H1 (cell line): ENCODE results near the gene SLCO4A1. TPM values are rescaled to one million over a fixed set of nuclear protein-coding genes. Genes with fewer than 3 reads are reported as not detected.

ENCODE experiments used
- CTCF ChIA-PET: fragments of 300-600 bp; sonication (Branson Sonifier 250); formaldehyde crosslinking; loops from one replicate; lab custom pipeline; 2021; ENCODE audit not compliant: partially characterized antibody; lab: Charles Lee
- POLR2A ChIA-PET: fragments of 300-600 bp; sonication (Branson Sonifier 250); formaldehyde crosslinking; loops from one replicate; lab custom pipeline; 2021; ENCODE audit warnings: inconsistent platforms; ENCODE audit not compliant: partially characterized antibody; lab: Charles Lee
- DNase-seq, 2 experiments: peaks; one replicate each; pipeline versions ENCODE4 v3.0.0 to v3.0.0-alpha.2; 2010 to 2022; ENCODE audit warnings: low spot score in 2 of 2, low read depth in 1 of 2, mixed read lengths in 1 of 2
- FAIRE-seq: peaks from 2 replicates; lab custom pipeline; 2011; peaks lifted over from hg19 to GRCh38; lab: Jason Lieb, UNC
- H2AFZ ChIP-seq: 2 replicates; pipeline ENCODE4 v1.8.1; 2012; ENCODE audit warnings: low read length, inconsistent platforms
- H2AK5ac ChIP-seq: 2 replicates; pipeline ENCODE4 v1.6.1; 2013; ENCODE audit warnings: low read depth, low read length
- H2BK120ac ChIP-seq: replicated peaks from 2 replicates; pipeline ENCODE3; 2013; ENCODE audit warnings: low read depth, low read length, inconsistent platforms
- H2BK12ac ChIP-seq: 2 replicates; pipeline ENCODE4 v1.6.1; 2013; ENCODE audit warnings: low read depth, low read length
- H2BK15ac ChIP-seq: 2 replicates; pipeline ENCODE4 v1.6.1; 2013; ENCODE audit warnings: low read length
- H2BK20ac ChIP-seq: 2 replicates; pipeline ENCODE4 v1.6.1; 2013; ENCODE audit warnings: low read length
- H2BK5ac ChIP-seq: 2 replicates; pipeline ENCODE4 v1.6.1; 2013; ENCODE audit warnings: low read depth, low read length
- H3K14ac ChIP-seq: 2 replicates; pipeline ENCODE4 v1.6.1; 2013; ENCODE audit warnings: inconsistent platforms; ENCODE audit not compliant: insufficient read length
- H3K18ac ChIP-seq: 2 replicates; pipeline ENCODE4 v1.6.1; 2013; ENCODE audit warnings: low read length; ENCODE audit errors: extremely low read depth
- H3K23ac ChIP-seq: 2 replicates; pipeline ENCODE4 v1.6.1; 2013; ENCODE audit warnings: inconsistent platforms; ENCODE audit not compliant: insufficient read length
- H3K23me2 ChIP-seq: 2 replicates; pipeline ENCODE4 v1.6.1; 2013; ENCODE audit warnings: low read depth, low read length
- H3K27ac ChIP-seq: 2 replicates; pipeline ENCODE4 v1.6.1; 2011; ENCODE audit warnings: low read depth, low read length, inconsistent platforms
- H3K27me3 ChIP-seq, 4 experiments: replicated peaks in 1 of 4; 1 replicate in 1 of 4; 2 replicates in 3 of 4; pipeline versions ENCODE4 v1.6.1 to v1.8.1; 2011 to 2013; ENCODE audit warnings: low read length in 3 of 4, mild to moderate bottlenecking in 3 of 4, inconsistent platforms in 2 of 4, mixed read lengths in 2 of 4, moderate library complexity in 1 of 4; ENCODE audit not compliant: control insufficient read depth in 3 of 4, insufficient read depth in 3 of 4; ENCODE audit errors: extremely low read depth in 1 of 4
- H3K36me3 ChIP-seq, 4 experiments: 2 replicates each; pipeline versions ENCODE4 v1.6.1 to v1.8.1; 2011 to 2013; ENCODE audit warnings: mild to moderate bottlenecking in 4 of 4, low read length in 3 of 4, moderate library complexity in 2 of 4, control low read depth in 1 of 4, inconsistent platforms in 1 of 4; ENCODE audit not compliant: insufficient read depth in 4 of 4, control insufficient read depth in 2 of 4
- H3K4ac ChIP-seq: replicated peaks from 2 replicates; pipeline ENCODE3; 2013; ENCODE audit warnings: low read length, low read depth, mixed read lengths, inconsistent platforms; ENCODE audit not compliant: insufficient read length
- H3K4me1 ChIP-seq, 4 experiments: replicated peaks in 1 of 4; 1 replicate in 1 of 4; 2 replicates in 3 of 4; pipeline versions ENCODE4 v1.6.1 to v1.8.1; 2011 to 2013; ENCODE audit warnings: low read length in 3 of 4, inconsistent platforms in 2 of 4, mixed read lengths in 1 of 4; ENCODE audit not compliant: insufficient read depth in 4 of 4, control insufficient read depth in 3 of 4
- H3K4me2 ChIP-seq, 2 experiments: 2 replicates each; pipeline versions ENCODE4 v1.6.1 to v1.8.1; 2011 to 2013; ENCODE audit warnings: low read depth in 2 of 2, low read length in 2 of 2, control low read depth in 1 of 2, inconsistent platforms in 1 of 2, mild to moderate bottlenecking in 1 of 2; ENCODE audit not compliant: insufficient read depth in 1 of 2
- H3K4me3 ChIP-seq, 4 experiments: fragments of 200-600, 300-600 bp in 1 of 4; sonication (generic), shearing (Covaris generic), sonication (Bioruptor Twin) in 1 of 4; 2 replicates each; pipeline versions ENCODE4 v1.5.1 to v1.8.1; 2011 to 2016; ENCODE audit warnings: low read length in 4 of 4, low read depth in 3 of 4, control low read depth in 2 of 4, inconsistent platforms in 2 of 4, mild to moderate bottlenecking in 2 of 4, mixed read lengths in 1 of 4, moderate library complexity in 1 of 4; ENCODE audit not compliant: insufficient read depth in 2 of 4; ENCODE audit errors: extremely low read depth in 1 of 4
- H3K56ac ChIP-seq: replicated peaks from 2 replicates; pipeline ENCODE3; 2013; ENCODE audit warnings: low read depth, mild to moderate bottlenecking, mixed read lengths, low read length, inconsistent platforms; ENCODE audit not compliant: insufficient read length
- H3K79me1 ChIP-seq: 2 replicates; pipeline ENCODE4 v1.6.1; 2013; ENCODE audit warnings: low read depth, low read length, control low read depth
- H3K79me2 ChIP-seq, 2 experiments: 2 replicates each; pipeline versions ENCODE4 v1.6.1 to v1.8.1; 2012 to 2013; ENCODE audit warnings: low read length in 2 of 2, mild to moderate bottlenecking in 2 of 2, inconsistent platforms in 1 of 2; ENCODE audit not compliant: insufficient read depth in 2 of 2, control insufficient read depth in 1 of 2
- H3K9ac ChIP-seq, 4 experiments: replicated peaks in 1 of 4; 1 replicate in 1 of 4; 2 replicates in 3 of 4; pipeline versions ENCODE4 v1.6.1 to v1.8.1; 2011 to 2013; ENCODE audit warnings: low read depth in 3 of 4, low read length in 3 of 4, control low read depth in 2 of 4, mild to moderate bottlenecking in 2 of 4, moderate library complexity in 2 of 4, inconsistent platforms in 1 of 4; ENCODE audit errors: extremely low read depth in 1 of 4
- H3K9me3 ChIP-seq, 2 experiments: 2 replicates each; pipeline versions ENCODE4 v1.6.1 to v1.8.1; 2012 to 2013; ENCODE audit warnings: mild to moderate bottlenecking in 2 of 2, moderate library complexity in 2 of 2, control low read depth in 1 of 2, inconsistent platforms in 1 of 2, low read depth in 1 of 2, low read length in 1 of 2, mixed read lengths in 1 of 2; ENCODE audit not compliant: insufficient read depth in 2 of 2
- H4K20me1 ChIP-seq, 2 experiments: replicated peaks in 1 of 2; 2 replicates each; pipeline versions ENCODE3 to v1.8.1; 2011 to 2013; ENCODE audit warnings: inconsistent platforms in 2 of 2, low read length in 2 of 2, mild to moderate bottlenecking in 1 of 2; ENCODE audit not compliant: insufficient read depth in 2 of 2, control insufficient read depth in 1 of 2
- H4K5ac ChIP-seq: 2 replicates; pipeline ENCODE4 v1.6.1; 2013; ENCODE audit warnings: low read length, low read depth, mixed read lengths, inconsistent platforms; ENCODE audit not compliant: insufficient read length
- H4K8ac ChIP-seq: 2 replicates; pipeline ENCODE4 v1.8.0; 2013; ENCODE audit warnings: mild to moderate bottlenecking, moderate library complexity, low read length, inconsistent platforms; ENCODE audit not compliant: insufficient read depth; ENCODE audit errors: extremely low read depth
- H4K91ac ChIP-seq: replicated peaks from 2 replicates; pipeline ENCODE3; 2013; ENCODE audit warnings: low read length, mixed read lengths, inconsistent platforms; ENCODE audit not compliant: insufficient read length
- ASH2L ChIP-seq: fragments of 200-600, 300-600 bp; sonication (generic); IDR thresholded peaks from one replicate; pipeline ENCODE4 v1.7.1; 2017; ENCODE audit warnings: low read length
- CHD1 ChIP-seq: IDR thresholded peaks from 2 replicates; pipeline ENCODE4 v1.6.1; 2012; ENCODE audit warnings: low read depth, low read length, improper control_type of control experiment
- KDM5A ChIP-seq: fragments of 200-600 bp; IDR thresholded peaks from 2 replicates; pipeline ENCODE4 v1.7.1; 2012; ENCODE audit warnings: mild to moderate bottlenecking, low read length, inconsistent platforms, mixed read lengths
- WGBS, 2 experiments: shearing (Covaris generic) in 1 of 2; methylation state at CpG; one replicate each; pipeline versions ENCODE4 v1.1.6 to v1.1.7; 2013 to 2015; ENCODE audit warnings: low lambda C conversion rate in 2 of 2, mixed read lengths in 2 of 2, inconsistent platforms in 1 of 2, low coverage in 1 of 2, missing lambda C conversion rate in 1 of 2; ENCODE audit not compliant: insufficient replicate concordance in 2 of 2, insufficient coverage in 1 of 2, insufficient read length in 1 of 2; ENCODE audit errors: extremely low coverage in 1 of 2, missing lambda C conversion rate in 1 of 2; 5-methylcytosine and 5-hydroxymethylcytosine counted together
- polyA plus RNA-seq, 7 experiments: library from polyadenylated mRNA; depleted of rRNA in 3 of 7; stranded (reverse) in 5 of 7; unstranded in 2 of 7; fragments of >200 nt in 5 of 7; fragments of 200-250 nt in 2 of 7; gene quantifications; 1 replicate in 5 of 7; 2 replicates in 1 of 7; 4 replicates in 1 of 7; pipeline versions ENCODE4 v1.2.1 to v1.2.3, GENCODE V29; 2011 to 2013; ENCODE audit warnings: missing spikeins in 2 of 7, mixed read lengths in 2 of 7
- total RNA-seq: library from RNA; stranded (reverse); fragmentation: NEBNext Ultra II Directional; extraction: Animal tissue kit (Norgen Biotek cat#: 25700); gene quantifications from 2 replicates; pipeline ENCODE4 v1.2.1, GENCODE V29; 2021
- TF ChIP-seq, protein P1 (sequence below), 3 experiments: IDR thresholded peaks; 1 replicate in 2 of 3; 2 replicates in 1 of 3; pipeline versions ENCODE4 v1.5.1 to v1.6.1; 2011; ENCODE audit warnings: low read length in 3 of 3, mild to moderate bottlenecking in 3 of 3, inconsistent platforms in 2 of 3, low read depth in 1 of 3, moderate library complexity in 1 of 3; ENCODE audit not compliant: insufficient read depth in 1 of 3; ENCODE audit errors: control extremely low read depth in 1 of 3

The SLCO4A1 gene
- total and polyA plus RNA-seq, 2 of the 8 experiments (the other 6 are each of a cell fraction or from before 2014, with no cell fraction given), result 10.5 to 18.5 TPM

GRCh38 chr20:62603021-62603906 lies 39.0 kb upstream of the SLCO4A1 start:
- ChIA-PET POLR2A (interaction anchor here (0.9 kb wide), 1 partner anchor 39 kb away, joined by 3 read pairs; the partner anchor contains the start of gene SLCO4A1), CTCF (interaction anchor here (0.6 to 1.4 kb wide), 5 partner anchors 13 to 314 kb away, joined by 3 to 4 read pairs (median 3); no protein-coding TSS in a partner anchor)
- Histone ChIP-seq H4K8ac (peak overlapping the region; percentile 20), H2BK12ac (peak overlapping the region; percentile 77; the same call in 1 of the 2 replicates), H4K20me1 (no peaks in the 10 kb centered on the region), H3K14ac (no peak overlapping the region), H4K91ac (peak overlapping the region; percentile 81), H2BK20ac (peak overlapping the region; percentile 66; the same call in 1 of the 2 replicates), H3K23me2 (no peaks in the 10 kb centered on the region), H3K56ac (no peak overlapping the region), H3K9ac (no peak overlapping the region), H3K79me2 (no peaks in the 10 kb centered on the region), H3K36me3 (no peaks in the 10 kb centered on the region), H3K9me3 (no peaks in the 10 kb centered on the region), H3K79me1 (no peaks in the 10 kb centered on the region), H3K4me3 (no peak overlapping the region), H3K4me1 (peaks cover 6 to 24% (median 17%) of the 10 kb centered on the region in 4 experiments), H2BK120ac (no peak overlapping the region), H3K27ac (no peak overlapping the region), H4K5ac (no peak overlapping the region), H3K27me3 (no peaks in the 10 kb centered on the region; a peak in 1 of 7 replicates), H3K4me2 (no peak overlapping the region; a peak in 1 of 4 replicates), H2AFZ (no peak overlapping the region), H3K4ac (no peak overlapping the region), H2BK15ac (peak overlapping the region; percentile 53; the same call in 1 of the 2 replicates), H2AK5ac (peak overlapping the region; percentile 70; the same call in 1 of the 2 replicates), H3K18ac (no peak overlapping the region), H3K23ac (no peak overlapping the region), H2BK5ac (0 out of 2 replicates have a peak overlapping the region, but pooled peaks have one; percentile 63)
- WGBS, 2 experiments, result 89% methylated on average over 24 of the region's 26 CpGs; no CpG with 5 or more reads in 1 of the 2 experiments
- no peak for DNase-seq
- TF ChIP-seq CHD1 (no peak), ASH2L (no peak), KDM5A (no peak)
- TF ChIP-seq, protein P1, sequence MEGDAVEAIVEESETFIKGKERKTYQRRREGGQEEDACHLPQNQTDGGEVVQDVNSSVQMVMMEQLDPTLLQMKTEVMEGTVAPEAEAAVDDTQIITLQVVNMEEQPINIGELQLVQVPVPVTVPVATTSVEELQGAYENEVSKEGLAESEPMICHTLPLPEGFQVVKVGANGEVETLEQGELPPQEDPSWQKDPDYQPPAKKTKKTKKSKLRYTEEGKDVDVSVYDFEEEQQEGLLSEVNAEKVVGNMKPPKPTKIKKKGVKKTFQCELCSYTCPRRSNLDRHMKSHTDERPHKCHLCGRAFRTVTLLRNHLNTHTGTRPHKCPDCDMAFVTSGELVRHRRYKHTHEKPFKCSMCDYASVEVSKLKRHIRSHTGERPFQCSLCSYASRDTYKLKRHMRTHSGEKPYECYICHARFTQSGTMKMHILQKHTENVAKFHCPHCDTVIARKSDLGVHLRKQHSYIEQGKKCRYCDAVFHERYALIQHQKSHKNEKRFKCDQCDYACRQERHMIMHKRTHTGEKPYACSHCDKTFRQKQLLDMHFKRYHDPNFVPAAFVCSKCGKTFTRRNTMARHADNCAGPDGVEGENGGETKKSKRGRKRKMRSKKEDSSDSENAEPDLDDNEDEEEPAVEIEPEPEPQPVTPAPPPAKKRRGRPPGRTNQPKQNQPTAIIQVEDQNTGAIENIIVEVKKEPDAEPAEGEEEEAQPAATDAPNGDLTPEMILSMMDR (IDR thresholded peaks at IDR 0.05; ENCODE audit: control extremely low read depth in 1 of 3, insufficient read depth in 1 of 3, low read depth in 1 of 3, low read length in 3 of 3), result no peak
- FAIRE-seq, result no peak
